ENCODE measurements around the gene KAZN. TPM values are rescaled to one million over a fixed set of nuclear protein-coding genes. Genes with fewer than 3 reads are reported as not detected.

Gene KAZN
- total RNA-seq, 1 experiment from 2014 or later = 15.6 TPM

- no peaks in the 10 kb centered on the region for H3K36me3 ChIP-seq (ENCODE audit: low read depth)
- H3K4me3 ChIP-seq = no peak overlapping the region
- no peak for DNase-seq
- no peak overlapping the region for H3K27ac ChIP-seq
- H3F3A ChIP-seq (ENCODE audit: insufficient read depth, low read depth) = no peaks in the 10 kb centered on the region
- no peaks in the 10 kb centered on the region for H3K9me3 ChIP-seq (ENCODE audit: insufficient read depth, low read depth)
- no peaks in the 10 kb centered on the region for H3K79me2 ChIP-seq (ENCODE audit: low read depth)
- no peaks in the 10 kb centered on the region for H3K4me1 ChIP-seq (replicated peaks; ENCODE audit: insufficient read depth)
- H3K4me2 ChIP-seq = no peak overlapping the region
- no peak overlapping the region for H2AFZ ChIP-seq
- ChIA-PET CTCF (interaction anchor here (0.7 kb wide), 1 partner anchor 30 kb away, joined by 3 read pairs; no protein-coding TSS in a partner anchor), POLR2A (ENCODE audit: unreplicated experiment) (no interaction called here)
- BruUV-seq (replicated peaks) = no TSS peak
- no peaks in the 10 kb centered on the region for H3K9me2 ChIP-seq (ENCODE audit: insufficient read depth)
- peaks cover 29% of the 10 kb centered on the region for H3K27me3 ChIP-seq (ENCODE audit: insufficient read depth, low read depth)
- no peak for TF ChIP-seq EZH2 (IDR thresholded peaks at IDR 0.05; ENCODE audit: low read depth)
- TF ChIP-seq CTCF (conservative IDR thresholded peaks at IDR 0.05) = no peak
- no peaks in the 10 kb centered on the region for H4K20me1 ChIP-seq (ENCODE audit: insufficient read depth)
- intact Hi-C loops (cut with micrococcal nuclease; ENCODE audit: unreplicated experiment) = no loop called here
Observed at GRCh38 chr1:14740016-14740415, 141.5 kb downstream of the KAZN start.

- TF ChIP-seq EZH2 (IDR thresholded peaks at IDR 0.05; ENCODE audit: low read depth) (no peak), CTCF (conservative IDR thresholded peaks at IDR 0.05) (no peak)
- no peaks in the 10 kb centered on the region for H3K9me3 ChIP-seq (ENCODE audit: insufficient read depth, low read depth)
- H3F3A ChIP-seq (ENCODE audit: insufficient read depth, low read depth) = no peaks in the 10 kb centered on the region
- no peak overlapping the region for H3K4me2 ChIP-seq
- CTCF ChIA-PET = no interaction called here
- no TSS peak for BruUV-seq (replicated peaks)
- POLR2A ChIA-PET (ENCODE audit: unreplicated experiment) = interaction anchor here (0.7 kb wide), 1 partner anchor 453 kb away, joined by 12 read pairs; no protein-coding TSS in a partner anchor
- H3K4me1 ChIP-seq (replicated peaks; ENCODE audit: insufficient read depth) = no peaks in the 10 kb centered on the region
- intact Hi-C loops (cut with micrococcal nuclease; ENCODE audit: unreplicated experiment) = no loop called here
- H3K9me2 ChIP-seq (ENCODE audit: insufficient read depth) = no peaks in the 10 kb centered on the region
- peaks cover 24% of the 10 kb centered on the region for H3K27me3 ChIP-seq (ENCODE audit: insufficient read depth, low read depth)
- H3K36me3 ChIP-seq (ENCODE audit: low read depth) = no peaks in the 10 kb centered on the region
- no peak overlapping the region for H3K4me3 ChIP-seq
- no peaks in the 10 kb centered on the region for H3K79me2 ChIP-seq (ENCODE audit: low read depth)
- H4K20me1 ChIP-seq (ENCODE audit: insufficient read depth) = no peaks in the 10 kb centered on the region
- no peak overlapping the region for H3K27ac ChIP-seq
- DNase-seq = no peak
- H2AFZ ChIP-seq = no peak overlapping the region
Observed at GRCh38 chr1:14741082-14741481, 142.6 kb downstream of the KAZN start.

- POLR2A ChIA-PET (ENCODE audit: unreplicated experiment) = interaction anchor here (0.7 kb wide), 1 partner anchor 453 kb away, joined by 12 read pairs; no protein-coding TSS in a partner anchor
- Histone ChIP-seq H2AFZ (no peak overlapping the region), H4K20me1 (ENCODE audit: insufficient read depth) (no peaks in the 10 kb centered on the region), H3K36me3 (ENCODE audit: low read depth) (no peaks in the 10 kb centered on the region), H3K79me2 (ENCODE audit: low read depth) (no peaks in the 10 kb centered on the region), H3K4me3 (no peak overlapping the region), H3K27ac (no peak overlapping the region), H3K9me2 (ENCODE audit: insufficient read depth) (no peaks in the 10 kb centered on the region), H3K27me3 (ENCODE audit: insufficient read depth, low read depth) (peaks cover 24% of the 10 kb centered on the region), H3F3A (ENCODE audit: insufficient read depth, low read depth) (no peaks in the 10 kb centered on the region), H3K4me1 (replicated peaks; ENCODE audit: insufficient read depth) (no peaks in the 10 kb centered on the region), H3K9me3 (ENCODE audit: insufficient read depth, low read depth) (no peaks in the 10 kb centered on the region), H3K4me2 (no peak overlapping the region)
- DNase-seq = no peak
- TF ChIP-seq EZH2 (IDR thresholded peaks at IDR 0.05; ENCODE audit: low read depth) (no peak), CTCF (conservative IDR thresholded peaks at IDR 0.05) (no peak)
- CTCF ChIA-PET = no interaction called here
- intact Hi-C loops (cut with micrococcal nuclease; ENCODE audit: unreplicated experiment) = no loop called here
- BruUV-seq (replicated peaks) = no TSS peak
Observed at GRCh38 chr1:14741532-14741931, 143.0 kb downstream of the KAZN start.
